Natural killer cell (primary cell): Measurements from ENCODE around the gene B3GNT7. TPM values are rescaled to one million over a fixed set of nuclear protein-coding genes. Genes with fewer than 3 reads are reported as not detected.
A peak's percentile ranks its signal among the peaks of the same experiment; 100 is the strongest.
"Not testable (repeated sequence)": the region's sequence is repeated elsewhere in the genome, so short reads cannot be mapped to it uniquely, and the experiment has no call there.

Source experiments
- ATAC-seq, 3 donors: fragments of 150-1000 bp in 2 of 3; fragments of 200-7000 bp in 1 of 3; cut with Tn5 transposase; 1 replicate in 1 of 3; 2 replicates in 2 of 3; pipeline ENCODE4 v1.10.0; 2021; ENCODE audit warnings: mild to moderate bottlenecking in 2 of 3, moderate library complexity in 2 of 3
- DNase-seq, 2 donors: peaks; one replicate each; pipeline versions ENCODE4 v3.0.0 to v3.0.0-alpha.2; 2013 to 2021; ENCODE audit warnings: mixed read lengths in 1 of 2
- H3K27ac ChIP-seq: one replicate; pipeline ENCODE4 v1.5.1; 2013; ENCODE audit warnings: mild to moderate bottlenecking, low read length
- H3K27me3 ChIP-seq: one replicate; pipeline ENCODE4 v1.6.1; 2013; ENCODE audit warnings: low read length; ENCODE audit not compliant: control insufficient read depth, insufficient read depth
- H3K36me3 ChIP-seq: one replicate; pipeline ENCODE4 v1.6.1; 2013; ENCODE audit warnings: low read length; ENCODE audit not compliant: control insufficient read depth, insufficient read depth
- H3K4me1 ChIP-seq: one replicate; pipeline ENCODE4 v1.6.1; 2013; ENCODE audit warnings: low read length; ENCODE audit not compliant: control insufficient read depth, insufficient read depth
- H3K4me3 ChIP-seq: one replicate; pipeline ENCODE4 v1.5.1; 2013; ENCODE audit warnings: low read length
- H3K9me3 ChIP-seq: one replicate; pipeline ENCODE4 v1.6.1; 2013; ENCODE audit warnings: low read length; ENCODE audit not compliant: control insufficient read depth, insufficient read depth
- H3K27ac Mint-ChIP-seq, 2 donors: one replicate each; pipeline ENCODE4 v1.8.0; 2022; ENCODE audit warnings: mild to moderate bottlenecking in 2 of 2, mixed read lengths in 2 of 2, moderate library complexity in 1 of 2
- H3K27me3 Mint-ChIP-seq, 2 donors: one replicate each; pipeline ENCODE4 v1.8.0; 2022; ENCODE audit warnings: low read depth in 2 of 2, mixed read lengths in 2 of 2
- H3K36me3 Mint-ChIP-seq: one replicate; pipeline ENCODE4 v1.8.0; 2022; ENCODE audit warnings: mixed read lengths
- H3K4me1 Mint-ChIP-seq, 2 donors: one replicate each; pipeline ENCODE4 v1.8.0; 2022; ENCODE audit warnings: mixed read lengths in 2 of 2
- H3K4me3 Mint-ChIP-seq: one replicate; pipeline ENCODE4 v1.8.0; 2022; ENCODE audit warnings: mild to moderate bottlenecking, moderate library complexity, mixed read lengths
- H3K9me3 Mint-ChIP-seq, 2 donors: one replicate each; pipeline ENCODE4 v1.8.0; 2022; ENCODE audit warnings: mixed read lengths in 2 of 2
- WGBS: methylation state at CpG from one replicate; pipeline ENCODE4 v1.1.7; 2013; ENCODE audit warnings: missing lambda C conversion rate; ENCODE audit not compliant: insufficient coverage; 5-methylcytosine and 5-hydroxymethylcytosine counted together
- intact Hi-C: fragments of 100-400 bp; cut with micrococcal nuclease; formaldehyde crosslinking; loops from one replicate; pipeline ENCODE4 v1.14.2; 2022
- total RNA-seq, 4 donors: library from RNA; stranded (reverse); fragments of 120-200 nt in 1 of 4; gene quantifications; one replicate each; pipeline versions ENCODE4 v1.2.3 to v1.2.4, GENCODE V29; 2013 to 2022
- TF ChIP-seq, protein P1 (sequence below): fragments of 200-600 bp; IDR thresholded peaks from one replicate; pipeline ENCODE4 v1.8.0; 2022; ENCODE audit warnings: antibody characterized with exemption

B3GNT7 gene
- total RNA-seq, 3 donors from 2014 or later (not counting 1 experiment from before 2014, with no cell fraction given) = 87.5 to 151 (median 113) TPM

DNA sequence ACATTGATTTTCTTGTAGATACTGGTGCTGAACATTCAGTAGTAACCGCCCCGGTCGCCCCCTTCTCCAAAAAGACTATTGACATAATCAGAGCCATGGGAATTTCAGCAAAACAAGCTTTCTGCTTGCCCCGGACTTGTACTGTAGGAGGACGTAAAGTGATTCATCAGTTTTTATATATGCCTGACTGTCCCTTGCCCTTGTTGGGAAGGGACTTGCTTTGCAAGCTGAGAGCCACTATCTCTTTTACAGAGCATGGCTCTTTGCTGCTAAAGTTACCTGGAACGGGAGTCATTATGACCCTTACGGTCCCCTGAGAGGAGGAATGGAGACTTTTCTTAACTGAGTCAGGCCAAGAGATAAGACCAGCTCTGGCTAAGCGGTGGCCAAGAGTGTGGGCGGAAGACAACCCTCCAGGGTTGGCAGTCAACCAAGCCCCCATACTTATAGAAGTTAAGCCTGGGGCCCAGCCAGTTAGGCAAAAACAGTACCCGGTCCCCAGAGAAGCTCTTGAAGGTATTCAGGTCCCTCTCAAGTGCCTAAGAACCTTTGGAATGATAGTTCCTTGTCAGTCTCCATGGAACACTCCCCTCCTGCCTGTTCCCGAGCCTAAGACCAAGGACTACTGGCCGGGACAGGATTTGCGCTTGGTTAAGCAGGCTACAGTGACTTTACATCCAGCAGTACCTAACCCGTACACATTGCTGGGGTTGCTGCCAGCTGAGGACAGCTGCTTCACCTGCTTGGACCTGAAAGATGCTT is 8.1 kb downstream of the B3GNT7 start:
- H3K27ac Mint-ChIP-seq = peak overlapping the region; percentile 37 to 65
- not testable (repeated sequence) for H3K9me3 Mint-ChIP-seq, H3K27ac ChIP-seq

DNA sequence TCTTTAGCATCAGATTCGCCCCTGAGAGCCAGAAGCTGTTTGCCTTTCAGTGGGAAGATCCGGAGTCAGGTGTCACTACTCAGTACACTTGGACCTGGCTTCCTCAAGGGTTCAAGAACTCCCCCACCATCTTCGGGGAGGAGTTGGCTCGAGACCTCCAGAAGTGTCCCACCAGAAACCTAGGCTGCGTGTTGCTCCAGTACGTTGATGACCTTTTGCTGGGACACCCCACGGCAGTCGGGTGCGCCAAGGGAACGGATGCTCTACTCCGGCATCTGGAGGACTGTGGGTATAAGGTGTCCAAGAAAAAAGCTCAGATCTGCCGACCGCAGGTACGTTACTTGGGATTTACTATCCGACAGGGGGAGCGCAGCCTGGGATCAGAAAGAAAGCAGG is 8.7 kb downstream of the B3GNT7 start:
- H3K4me3 ChIP-seq, H3K36me3 ChIP-seq, DNase-seq, H3K4me3 Mint-ChIP-seq, H3K9me3 ChIP-seq, H3K27me3 ChIP-seq, H3K27ac ChIP-seq, ATAC-seq, intact Hi-C loops, H3K9me3 Mint-ChIP-seq, H3K27ac Mint-ChIP-seq, H3K36me3 Mint-ChIP-seq, H3K27me3 Mint-ChIP-seq: not testable (repeated sequence)
- 96% methylated on average over 16 of the region's 16 CpGs for WGBS
- H3K4me1 Mint-ChIP-seq = peaks cover 36 to 44% of the 10 kb centered on the region in 2 donors
- H3K4me1 ChIP-seq = peaks cover 19% of the 10 kb centered on the region

More for the DNA sequence above, 8.1 kb downstream of the B3GNT7 start:
- H3K36me3 Mint-ChIP-seq, ATAC-seq, H3K36me3 ChIP-seq, H3K9me3 ChIP-seq, DNase-seq, H3K4me3 Mint-ChIP-seq, H3K27me3 ChIP-seq, H3K27me3 Mint-ChIP-seq, H3K4me3 ChIP-seq, intact Hi-C loops: not testable (repeated sequence)
- WGBS = 83% methylated on average over 14 of the region's 14 CpGs
- H3K4me1 Mint-ChIP-seq = peaks cover 36 to 47% of the 10 kb centered on the region in 2 donors
- peaks cover 23% of the 10 kb centered on the region for H3K4me1 ChIP-seq

DNA sequence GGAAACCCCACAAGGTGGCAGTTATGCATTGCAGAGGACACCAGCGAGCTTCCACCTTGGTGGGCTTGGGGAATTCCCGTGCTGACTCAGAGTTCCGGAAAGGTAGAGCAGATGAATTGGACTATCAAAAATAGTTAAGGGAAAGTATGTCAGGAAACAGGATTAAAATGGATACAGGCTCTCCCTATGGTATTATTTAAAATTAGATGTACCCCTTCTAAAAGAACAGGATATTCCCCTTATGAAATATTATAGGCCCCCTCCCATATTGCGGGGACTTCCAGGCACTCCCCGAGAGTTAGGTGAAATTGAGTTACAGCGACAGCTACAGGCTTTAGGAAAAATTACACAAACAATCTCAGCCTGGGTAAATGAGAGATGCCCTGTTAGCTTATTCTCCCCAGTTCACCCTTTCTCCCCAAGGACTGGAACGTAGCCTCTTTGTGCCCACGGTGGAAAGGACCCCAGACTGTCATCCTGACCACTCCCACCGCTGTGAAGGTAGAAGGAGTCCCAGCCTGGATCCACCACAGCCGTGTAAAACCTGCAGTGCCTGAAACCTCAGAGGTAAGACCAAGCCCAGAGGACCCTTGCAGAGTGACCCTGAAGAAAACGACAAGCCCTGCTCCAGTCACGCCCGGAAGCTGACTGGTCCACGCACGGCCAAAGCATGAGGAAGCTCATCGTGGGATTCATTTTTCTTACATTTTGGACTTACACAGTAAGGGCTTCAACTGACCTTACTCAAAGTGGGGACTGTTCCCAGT is 10.3 kb downstream of the B3GNT7 start:
- Mint-ChIP-seq H3K4me1 (peaks cover 30 to 37% of the 10 kb centered on the region in 2 donors), H3K27ac (peak overlapping the region; percentile 67 to 83)
- ATAC-seq (peak in 2 of 3 donors; percentile 76 to 77), DNase-seq (peak in 1 of 2 donors; percentile 63)
- not testable (repeated sequence) for H3K27ac ChIP-seq, H3K36me3 Mint-ChIP-seq, H3K36me3 ChIP-seq, H3K4me3 Mint-ChIP-seq, H3K9me3 Mint-ChIP-seq, H3K4me1 ChIP-seq, H3K27me3 ChIP-seq, H3K4me3 ChIP-seq, H3K9me3 ChIP-seq, H3K27me3 Mint-ChIP-seq
- intact Hi-C loops = loop anchor here (1.0 kb wide), 1 partner anchor 109 kb away; no protein-coding TSS in a partner anchor
- 13% methylated on average over 13 of the region's 16 CpGs for WGBS
- TF ChIP-seq, protein P1, sequence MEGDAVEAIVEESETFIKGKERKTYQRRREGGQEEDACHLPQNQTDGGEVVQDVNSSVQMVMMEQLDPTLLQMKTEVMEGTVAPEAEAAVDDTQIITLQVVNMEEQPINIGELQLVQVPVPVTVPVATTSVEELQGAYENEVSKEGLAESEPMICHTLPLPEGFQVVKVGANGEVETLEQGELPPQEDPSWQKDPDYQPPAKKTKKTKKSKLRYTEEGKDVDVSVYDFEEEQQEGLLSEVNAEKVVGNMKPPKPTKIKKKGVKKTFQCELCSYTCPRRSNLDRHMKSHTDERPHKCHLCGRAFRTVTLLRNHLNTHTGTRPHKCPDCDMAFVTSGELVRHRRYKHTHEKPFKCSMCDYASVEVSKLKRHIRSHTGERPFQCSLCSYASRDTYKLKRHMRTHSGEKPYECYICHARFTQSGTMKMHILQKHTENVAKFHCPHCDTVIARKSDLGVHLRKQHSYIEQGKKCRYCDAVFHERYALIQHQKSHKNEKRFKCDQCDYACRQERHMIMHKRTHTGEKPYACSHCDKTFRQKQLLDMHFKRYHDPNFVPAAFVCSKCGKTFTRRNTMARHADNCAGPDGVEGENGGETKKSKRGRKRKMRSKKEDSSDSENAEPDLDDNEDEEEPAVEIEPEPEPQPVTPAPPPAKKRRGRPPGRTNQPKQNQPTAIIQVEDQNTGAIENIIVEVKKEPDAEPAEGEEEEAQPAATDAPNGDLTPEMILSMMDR = peak; percentile 71

DNA sequence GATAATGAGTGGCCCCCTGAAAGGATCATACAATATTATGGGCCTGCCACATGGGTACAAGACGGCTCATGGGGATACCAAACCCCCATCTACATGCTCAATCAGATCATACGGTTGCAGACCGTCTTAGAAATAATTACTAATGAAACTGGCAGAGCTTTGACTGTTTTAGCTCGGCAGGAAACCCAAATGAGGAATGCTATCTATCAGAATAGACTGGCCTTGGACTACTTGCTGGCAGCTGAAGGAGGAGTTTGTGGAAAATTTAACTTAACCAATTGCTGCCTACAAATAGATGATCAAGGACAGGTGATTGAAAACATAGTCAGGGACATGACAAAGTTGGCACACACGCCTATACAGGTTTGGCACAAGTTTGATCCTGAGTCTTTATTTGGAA is 12.2 kb downstream of the B3GNT7 start:
- H3K36me3 Mint-ChIP-seq, intact Hi-C loops, H3K36me3 ChIP-seq, H3K4me3 ChIP-seq, H3K9me3 Mint-ChIP-seq, H3K9me3 ChIP-seq, H3K27me3 ChIP-seq, DNase-seq, H3K27ac ChIP-seq, ATAC-seq, H3K4me3 Mint-ChIP-seq, H3K27ac Mint-ChIP-seq: not testable (repeated sequence)
- H3K4me1 ChIP-seq = peaks cover 16% of the 10 kb centered on the region
- Mint-ChIP-seq H3K27me3 (peaks cover 0 to 12% of the 10 kb centered on the region in 2 donors), H3K4me1 (peaks cover 24 to 32% of the 10 kb centered on the region in 2 donors)
- 93% methylated on average over 5 of the region's 5 CpGs for WGBS

- Mint-ChIP-seq H3K4me1 (peaks cover 24 to 29% of the 10 kb centered on the region in 2 donors), H3K27me3 (peaks cover 0 to 15% of the 10 kb centered on the region in 2 donors)
- ATAC-seq, H3K36me3 ChIP-seq, H3K27me3 ChIP-seq, H3K4me3 ChIP-seq, intact Hi-C loops, H3K36me3 Mint-ChIP-seq, H3K9me3 Mint-ChIP-seq, H3K27ac Mint-ChIP-seq, DNase-seq, H3K27ac ChIP-seq, H3K4me3 Mint-ChIP-seq, H3K9me3 ChIP-seq: not testable (repeated sequence)
- 82% methylated on average over 6 of the region's 9 CpGs for WGBS
- H3K4me1 ChIP-seq = peaks cover 17% of the 10 kb centered on the region
These were observed 12.8 kb downstream of the B3GNT7 start for GRCh38 chr2:231408304-231408703.
